Large intestine (tissue), 3 donors: ENCODE results near the gene DCBLD2. TPM values are rescaled to one million over a fixed set of nuclear protein-coding genes. Genes with fewer than 3 reads are reported as not detected.

ENCODE experiments used
- DNase-seq, 2 donors: peaks; one replicate each; pipeline versions ENCODE4 v3.0.0 to v3.0.0-alpha.2; 2013
- H3K27ac ChIP-seq: one replicate; pipeline ENCODE4 v1.5.1; 2013; ENCODE audit warnings: low read length
- H3K27me3 ChIP-seq: 2 replicates; pipeline ENCODE4 v1.6.1; 2013; ENCODE audit warnings: low read length; ENCODE audit not compliant: control insufficient read depth, insufficient read depth
- H3K36me3 ChIP-seq: 2 replicates; pipeline ENCODE4 v1.6.1; 2013; ENCODE audit warnings: low read length; ENCODE audit not compliant: control insufficient read depth, insufficient read depth
- H3K4me1 ChIP-seq: one replicate; pipeline ENCODE4 v1.6.1; 2013; ENCODE audit warnings: low read length; ENCODE audit not compliant: control insufficient read depth, insufficient read depth
- H3K4me3 ChIP-seq: one replicate; pipeline ENCODE4 v1.5.1; 2013; ENCODE audit warnings: low read length
- H3K9me3 ChIP-seq: one replicate; pipeline ENCODE4 v1.6.1; 2013; ENCODE audit warnings: mild to moderate bottlenecking, low read depth, low read length, moderate library complexity; ENCODE audit not compliant: control insufficient read depth
- WGBS: methylation state at CpG from one replicate; pipeline ENCODE4 v1.1.5; 2013; ENCODE audit warnings: low lambda C conversion rate; ENCODE audit not compliant: insufficient coverage; 5-methylcytosine and 5-hydroxymethylcytosine counted together
- polyA plus RNA-seq: library from polyadenylated mRNA; unstranded; fragments of 120-200 nt; gene quantifications from one replicate; pipeline ENCODE4 v1.2.1, GENCODE V29; 2013

The DCBLD2 gene
- polyA plus RNA-seq, 1 donor = 15.7 TPM

GRCh38 chr3:98829246-98829832 lies 72.2 kb downstream of the DCBLD2 start:
- WGBS = no CpG with 5 or more reads among the region's 1 CpG
- no peak overlapping the region for H3K4me3 ChIP-seq

DNA sequence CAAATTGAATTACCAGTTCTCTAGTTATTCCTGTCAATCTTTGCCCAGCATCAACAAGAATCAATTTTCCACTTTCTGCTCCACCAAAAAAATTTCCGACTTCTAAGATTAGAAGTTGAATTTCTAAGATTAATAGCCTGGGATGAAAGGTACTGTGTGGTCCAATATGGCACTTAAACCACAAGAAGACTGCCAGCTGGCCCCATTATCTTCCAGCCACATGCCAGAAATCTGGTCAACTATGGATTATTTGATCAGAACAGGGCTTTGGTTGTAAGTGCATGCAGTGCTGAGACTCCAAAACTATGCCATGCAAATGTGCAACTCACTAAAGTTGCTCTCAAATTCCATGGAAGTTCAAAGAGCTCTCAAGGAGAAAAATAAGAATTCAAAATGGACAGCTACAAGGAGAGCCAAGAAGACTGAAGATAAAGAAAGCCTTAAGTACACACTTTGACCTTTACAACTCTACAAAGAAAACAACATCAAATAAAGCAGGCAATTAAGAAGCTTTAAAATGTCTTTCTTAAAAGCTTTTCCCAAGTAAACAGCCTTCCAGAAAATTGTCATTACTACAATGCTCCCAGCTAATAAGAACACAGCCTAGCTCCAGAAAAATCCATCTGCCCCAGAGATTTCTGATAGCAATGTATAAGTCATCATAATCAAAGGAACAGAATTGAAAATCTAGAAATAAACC lies 74.1 kb downstream of the DCBLD2 start:
- Histone ChIP-seq H3K27ac (no peak overlapping the region), H3K27me3 (no peaks in the 10 kb centered on the region), H3K4me3 (no peak overlapping the region), H3K36me3 (no peaks in the 10 kb centered on the region), H3K9me3 (no peaks in the 10 kb centered on the region), H3K4me1 (no peaks in the 10 kb centered on the region)
- WGBS = no CpG with 5 or more reads among the region's 1 CpG
- DNase-seq = no peak

More at GRCh38 chr3:98829246-98829832, 72.2 kb downstream of the DCBLD2 start:
- Histone ChIP-seq H3K4me1 (no peaks in the 10 kb centered on the region), H3K36me3 (peaks cover 4% of the 10 kb centered on the region), H3K9me3 (peaks cover 3% of the 10 kb centered on the region), H3K27ac (no peak overlapping the region), H3K27me3 (no peaks in the 10 kb centered on the region)
- no peak for DNase-seq

GRCh38 chr3:98826126-98826525 lies 75.4 kb downstream of the DCBLD2 start:
- no CpG with 5 or more reads among the region's 3 CpGs for WGBS
- Histone ChIP-seq H3K36me3 (no peaks in the 10 kb centered on the region), H3K27ac (no peak overlapping the region), H3K9me3 (no peaks in the 10 kb centered on the region), H3K4me1 (no peaks in the 10 kb centered on the region), H3K4me3 (no peak overlapping the region), H3K27me3 (no peaks in the 10 kb centered on the region)
- no peak for DNase-seq

- Histone ChIP-seq H3K27me3 (no peaks in the 10 kb centered on the region), H3K4me3 (no peak overlapping the region), H3K27ac (no peak overlapping the region), H3K36me3 (no peaks in the 10 kb centered on the region), H3K4me1 (no peaks in the 10 kb centered on the region), H3K9me3 (no peaks in the 10 kb centered on the region)
- 100% methylated on average over 1 of the region's 6 CpGs for WGBS
- no peak for DNase-seq
Observed at GRCh38 chr3:98824256-98824655, 77.2 kb downstream of the DCBLD2 start.

GRCh38 chr3:98823791-98824190 lies 77.7 kb downstream of the DCBLD2 start:
- no peak overlapping the region for H3K4me3 ChIP-seq
- H3K36me3 ChIP-seq = no peaks in the 10 kb centered on the region
- WGBS = 100% methylated on average over 1 of the region's 4 CpGs

DNA sequence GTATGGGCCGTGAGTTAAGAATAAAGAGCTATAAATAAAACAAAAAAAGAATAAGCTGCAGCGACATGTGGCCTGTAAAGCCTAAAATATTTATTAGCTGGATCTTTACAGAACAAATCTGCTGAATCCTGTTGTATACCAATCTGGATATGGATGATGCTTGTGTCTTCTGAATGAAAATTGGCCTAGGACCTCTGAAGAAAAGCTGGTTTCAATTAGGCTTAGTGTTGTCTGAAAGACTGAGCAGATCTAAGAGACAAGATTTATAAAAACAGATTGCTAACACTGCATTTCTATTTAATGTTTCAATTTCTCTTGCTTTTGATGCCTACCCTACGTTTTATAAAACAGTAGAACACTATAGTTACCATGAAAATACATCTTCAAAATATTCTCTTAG lies 80.4 kb downstream of the DCBLD2 start:
- peaks cover 5% of the 10 kb centered on the region for H3K36me3 ChIP-seq
- 88% methylated on average over 1 of the region's 3 CpGs for WGBS
- no peaks in the 10 kb centered on the region for H3K4me1 ChIP-seq

More at GRCh38 chr3:98823791-98824190, 77.7 kb downstream of the DCBLD2 start:
- Histone ChIP-seq H3K27me3 (no peaks in the 10 kb centered on the region), H3K9me3 (no peaks in the 10 kb centered on the region), H3K27ac (no peak overlapping the region), H3K4me1 (no peaks in the 10 kb centered on the region)
- DNase-seq = no peak

GRCh38 chr3:98817547-98818041 lies 83.9 kb downstream of the DCBLD2 start:
- peaks cover 5% of the 10 kb centered on the region for H3K36me3 ChIP-seq

More for the DNA sequence above, 80.4 kb downstream of the DCBLD2 start:
- H3K9me3 ChIP-seq = no peaks in the 10 kb centered on the region
- no peak for DNase-seq
- no peak overlapping the region for H3K27ac ChIP-seq
- no peaks in the 10 kb centered on the region for H3K27me3 ChIP-seq
- no peak overlapping the region for H3K4me3 ChIP-seq

DNA sequence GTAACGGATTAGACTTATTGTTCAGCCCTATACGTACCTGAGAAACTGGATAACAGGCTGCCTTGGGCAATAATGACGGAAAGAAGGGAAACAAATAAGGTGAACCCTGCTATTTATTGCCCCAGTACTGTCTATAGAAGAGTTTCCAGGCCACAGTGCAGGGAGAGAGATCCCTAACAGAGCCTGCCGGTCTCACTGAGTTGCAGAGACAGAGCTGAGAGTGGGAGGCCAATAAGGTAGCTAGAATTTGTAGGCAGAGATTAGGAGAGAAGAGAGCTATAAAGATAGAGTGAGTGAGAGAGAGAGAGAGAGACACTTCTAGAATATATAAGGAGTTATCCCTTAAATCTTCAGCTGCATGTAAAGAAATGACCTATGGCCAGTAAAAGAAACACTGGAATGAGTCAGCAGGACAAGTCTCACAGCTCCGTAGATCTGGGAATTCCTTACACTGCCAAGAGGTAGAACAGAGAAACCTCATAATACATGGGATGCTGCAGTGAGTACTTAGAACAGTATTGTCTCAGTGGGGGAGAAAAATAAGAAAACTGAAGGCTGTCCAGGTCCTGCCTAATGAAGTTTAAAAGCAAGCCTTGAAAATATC lies 86.6 kb downstream of the DCBLD2 start:
- Histone ChIP-seq H3K27ac (peak overlapping the region; percentile 22), H3K9me3 (no peaks in the 10 kb centered on the region), H3K36me3 (peaks cover 5% of the 10 kb centered on the region), H3K27me3 (no peaks in the 10 kb centered on the region), H3K4me3 (no peak overlapping the region), H3K4me1 (peaks cover 6% of the 10 kb centered on the region)
- 32% methylated on average over 3 of the region's 5 CpGs for WGBS
- DNase-seq = peak; percentile 22 to 60

More at GRCh38 chr3:98817547-98818041, 83.9 kb downstream of the DCBLD2 start:
- Histone ChIP-seq H3K4me3 (no peak overlapping the region), H3K4me1 (peaks cover 6% of the 10 kb centered on the region), H3K9me3 (no peaks in the 10 kb centered on the region), H3K27me3 (no peaks in the 10 kb centered on the region), H3K27ac (no peak overlapping the region)
- DNase-seq = peak; percentile 16 to 23
- 45% methylated on average over 2 of the region's 3 CpGs for WGBS

GRCh38 chr3:98812851-98813374 lies 88.6 kb downstream of the DCBLD2 start:
- Histone ChIP-seq H3K9me3 (no peaks in the 10 kb centered on the region), H3K36me3 (peaks cover 9% of the 10 kb centered on the region), H3K27ac (no peak overlapping the region), H3K4me1 (peaks cover 6% of the 10 kb centered on the region), H3K4me3 (no peak overlapping the region), H3K27me3 (no peaks in the 10 kb centered on the region)
- DNase-seq = peak; percentile 5 to 8
- WGBS = 0% methylated on average over 1 of the region's 5 CpGs

DNA sequence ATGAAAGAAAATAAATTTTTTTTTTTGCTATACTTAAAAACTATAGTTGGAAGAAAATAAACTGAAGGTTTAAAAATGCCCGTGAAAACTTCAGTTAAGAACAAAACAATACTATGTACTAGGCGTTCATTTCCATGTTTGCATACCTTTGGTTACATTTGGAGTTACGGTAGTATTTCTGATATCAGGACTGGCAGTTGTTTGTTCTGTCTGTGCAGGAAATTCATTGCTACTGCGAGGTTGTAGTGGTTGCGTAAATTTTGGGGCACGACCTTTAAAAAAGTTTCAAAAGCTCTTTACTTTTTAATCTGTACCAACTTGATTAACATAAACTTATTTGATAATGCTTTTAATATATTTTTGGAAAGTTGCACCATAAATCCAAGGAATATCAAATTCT lies 90.4 kb downstream of the DCBLD2 start:
- Histone ChIP-seq H3K9me3 (no peaks in the 10 kb centered on the region), H3K27ac (no peak overlapping the region), H3K36me3 (peaks cover 17% of the 10 kb centered on the region), H3K4me1 (peaks cover 6% of the 10 kb centered on the region), H3K4me3 (no peak overlapping the region), H3K27me3 (no peaks in the 10 kb centered on the region)
- DNase-seq = no peak
- WGBS = 69% methylated on average over 3 of the region's 6 CpGs
